GM23338 (cell line): Measurements from ENCODE around the gene CPNE6. TPM values are rescaled to one million over a fixed set of nuclear protein-coding genes. Genes with fewer than 3 reads are reported as not detected.

Experiments
- ATAC-seq: fragments of 200-7000 bp; cut with Tn5 transposase; 3 replicates; pipeline ENCODE4 v1.9.1; 2020
- DNase-seq: peaks from one replicate; pipeline ENCODE4 v3.0.0-alpha.2; 2015; ENCODE audit warnings: low spot score
- H2AFZ ChIP-seq: fragments of 200-600 bp; sonication (generic); 2 replicates; pipeline ENCODE4 v1.8.0; 2016; ENCODE audit warnings: antibody characterized with exemption, mild to moderate bottlenecking, moderate library complexity
- H3F3A ChIP-seq: fragments of 200-600 bp; sonication (generic); replicated peaks from 2 replicates; pipeline ENCODE4 v1.8.0; 2017; ENCODE audit warnings: antibody characterized with exemption, mixed run types, low read depth
- H3K27ac ChIP-seq: fragments of 200-600 bp; sonication (generic); 2 replicates; pipeline ENCODE4 v1.6.1; 2016; ENCODE audit warnings: low read depth
- H3K27me3 ChIP-seq: fragments of 200-600 bp; sonication (generic); 2 replicates; pipeline ENCODE4 v1.8.0; 2016; ENCODE audit warnings: mild to moderate bottlenecking, mixed run types, moderate library complexity; ENCODE audit not compliant: insufficient read depth
- H3K36me3 ChIP-seq: fragments of 200-600 bp; sonication (generic); 2 replicates; pipeline ENCODE4 v1.8.0; 2016; ENCODE audit warnings: mild to moderate bottlenecking; ENCODE audit not compliant: insufficient read depth
- H3K4me1 ChIP-seq: fragments of 200-600 bp; sonication (generic); 2 replicates; pipeline ENCODE4 v1.8.0; 2016; ENCODE audit warnings: mild to moderate bottlenecking, moderate library complexity; ENCODE audit not compliant: insufficient read depth
- H3K4me2 ChIP-seq: fragments of 200-600 bp; sonication (generic); 2 replicates; pipeline ENCODE4 v1.7.1; 2017; ENCODE audit warnings: mixed run types
- H3K4me3 ChIP-seq: fragments of 200-600 bp; sonication (generic); 2 replicates; pipeline ENCODE4 v1.6.1; 2016; ENCODE audit warnings: mixed run types
- H3K79me2 ChIP-seq: fragments of 200-600 bp; sonication (generic); replicated peaks from 2 replicates; pipeline ENCODE4 v1.8.0; 2017; ENCODE audit warnings: mild to moderate bottlenecking; ENCODE audit not compliant: insufficient read depth
- H3K9me2 ChIP-seq: fragments of 200-600 bp; sonication (generic); 2 replicates; pipeline ENCODE4 v1.8.0; 2017; ENCODE audit not compliant: insufficient read depth
- H4K20me1 ChIP-seq: fragments of 200-600 bp; sonication (generic); replicated peaks from 2 replicates; pipeline ENCODE4 v1.8.0; 2017; ENCODE audit warnings: mild to moderate bottlenecking; ENCODE audit not compliant: insufficient read depth
- H3K27ac Mint-ChIP-seq: 2 replicates; pipeline ENCODE4 v1.8.0; 2020; ENCODE audit warnings: inconsistent platforms, mild to moderate bottlenecking, moderate library complexity, mixed read lengths
- H3K27me3 Mint-ChIP-seq: 3 replicates; pipeline ENCODE4 v1.8.0; 2022; ENCODE audit warnings: low read depth, mild to moderate bottlenecking, moderate library complexity, mixed read lengths, inconsistent platforms; ENCODE audit not compliant: insufficient read depth, poor library complexity
- H3K36me3 Mint-ChIP-seq: 3 replicates; pipeline ENCODE4 v1.8.0; 2021; ENCODE audit warnings: low read depth, mild to moderate bottlenecking, inconsistent platforms, moderate library complexity, mixed read lengths
- H3K4me1 Mint-ChIP-seq: 3 replicates; pipeline ENCODE4 v1.8.0; 2020; ENCODE audit warnings: mild to moderate bottlenecking, inconsistent platforms, mixed read lengths
- H3K4me3 Mint-ChIP-seq: 3 replicates; pipeline ENCODE4 v1.8.0; 2021; ENCODE audit warnings: moderate library complexity, mild to moderate bottlenecking, inconsistent platforms, mixed read lengths
- H3K9me3 Mint-ChIP-seq: 3 replicates; pipeline ENCODE4 v1.8.0; 2020; ENCODE audit warnings: moderate library complexity, mild to moderate bottlenecking, inconsistent platforms, mixed read lengths
- EZH2 ChIP-seq: fragments of 200-600 bp; sonication (generic); IDR thresholded peaks from one replicate; pipeline ENCODE4 v1.8.0; 2017; ENCODE audit warnings: antibody characterized with exemption, mild to moderate bottlenecking, low read depth; ENCODE audit not compliant: unreplicated experiment
- JUNB ChIP-seq: IDR thresholded peaks from one replicate; pipeline ENCODE4 v1.6.1; 2016; ENCODE audit warnings: antibody characterized with exemption; ENCODE audit not compliant: unreplicated experiment
- STAT1 ChIP-seq: IDR thresholded peaks from one replicate; pipeline ENCODE4 v1.6.1; 2016; ENCODE audit warnings: antibody characterized with exemption; ENCODE audit not compliant: unreplicated experiment
- ZNF462 ChIP-seq: fragments of 250-450 bp; sonication (Bioruptor Pico); IDR thresholded peaks from 2 replicates; pipeline ENCODE4 v1.5.0; 2020; ENCODE audit warnings: mild to moderate bottlenecking, moderate library complexity
- polyA plus RNA-seq: library from polyadenylated mRNA; unstranded; fragments of >200 nt; fragmentation: Nextera tagmentation; extraction: Ambion mirVana; gene quantifications from 2 replicates; pipeline ENCODE4 v1.2.1, GENCODE V29; 2016
- total RNA-seq: library from RNA; depleted of rRNA; stranded (reverse); fragments of >200 nt; shearing (Covaris generic); gene quantifications from 2 replicates; pipeline ENCODE4 v1.2.3, GENCODE V29; 2014

Gene CPNE6
- total and polyA plus RNA-seq, 2 experiments from 2014 or later: 0.16 TPM; not detected in 1

GRCh38 chr14:24113379-24113800, 42.0 kb downstream of the CPNE6 start:
- H3K27me3 Mint-ChIP-seq: peaks cover 23% of the 10 kb centered on the region
- H3K4me3 Mint-ChIP-seq: peak overlapping the region; percentile 93
- no peaks in the 10 kb centered on the region; the same call in none of the 2 replicates for H4K20me1 ChIP-seq
- ATAC-seq (no peak), DNase-seq (no peak)
- no peak for TF ChIP-seq ZNF462 (CRISPR knock-in tag)
- H3K27me3 ChIP-seq: no peaks in the 10 kb centered on the region
- peak overlapping the region; percentile 96 for H3K4me2 ChIP-seq
- H3K36me3 Mint-ChIP-seq: peaks cover 14% of the 10 kb centered on the region
- H3K27ac ChIP-seq: peak overlapping the region; percentile 94; the same call in 1 of the 2 replicates
- no peaks in the 10 kb centered on the region for H3K9me2 ChIP-seq
- H3K36me3 ChIP-seq: peaks cover 4% of the 10 kb centered on the region; the same call in 1 of the 2 replicates
- peak overlapping the region; percentile 99 for H3K27ac Mint-ChIP-seq
- H3K4me3 ChIP-seq: peak overlapping the region; percentile 77
- H3F3A ChIP-seq: peaks cover 6% of the 10 kb centered on the region; the same call in 1 of the 2 replicates
- H3K9me3 Mint-ChIP-seq: peaks cover 3% of the 10 kb centered on the region; the same call in 1 of the 3 replicates
- H3K79me2 ChIP-seq: peaks cover 11% of the 10 kb centered on the region
- H3K4me1 Mint-ChIP-seq: peaks cover 16% of the 10 kb centered on the region
- H2AFZ ChIP-seq: peak overlapping the region; percentile 95
- H3K4me1 ChIP-seq: peaks cover 6% of the 10 kb centered on the region

- Mint-ChIP-seq H3K27me3 (peaks cover 23% of the 10 kb centered on the region), H3K4me3 (peak overlapping the region; percentile 93), H3K4me1 (peaks cover 16% of the 10 kb centered on the region), H3K27ac (peak overlapping the region; percentile 99), H3K36me3 (peaks cover 20% of the 10 kb centered on the region), H3K9me3 (peaks cover 3% of the 10 kb centered on the region; the same call in 1 of the 3 replicates)
- H4K20me1 ChIP-seq: no peaks in the 10 kb centered on the region; the same call in none of the 2 replicates
- H3K36me3 ChIP-seq: peaks cover 7% of the 10 kb centered on the region; the same call in 1 of the 2 replicates
- H3K4me1 ChIP-seq: peaks cover 6% of the 10 kb centered on the region
- H3K4me3 ChIP-seq: peak overlapping the region; percentile 77
- H3K27me3 ChIP-seq: no peaks in the 10 kb centered on the region
- H3F3A ChIP-seq: peaks cover 6% of the 10 kb centered on the region; the same call in 1 of the 2 replicates
- H3K27ac ChIP-seq: peak overlapping the region; percentile 94
- no peaks in the 10 kb centered on the region for H3K9me2 ChIP-seq
- H3K79me2 ChIP-seq: peaks cover 11% of the 10 kb centered on the region
- peak; percentile 95 for DNase-seq
- peak overlapping the region; percentile 96 for H3K4me2 ChIP-seq
- peak; percentile 61 for ATAC-seq
- peak overlapping the region; percentile 95 for H2AFZ ChIP-seq
- no peak for TF ChIP-seq ZNF462 (CRISPR knock-in tag)
- peak; percentile 90 for TF ChIP-seq JUNB
- TF ChIP-seq EZH2: no peak
- TF ChIP-seq STAT1: no peak
Observed at GRCh38 chr14:24113801-24114531, 42.6 kb downstream of the CPNE6 start.
